SU-DHL-6 (cell line): ENCODE measurements around the gene IFNG.

ENCODE experiments used
- H2AFZ ChIP-seq: fragments of 200-600 bp; sonication (generic); 2 replicates; pipeline ENCODE4 v1.6.1; 2014; ENCODE audit warnings: low read depth, mild to moderate bottlenecking, moderate library complexity, mixed read lengths, antibody characterized with exemption, low read length; ENCODE audit not compliant: severe bottlenecking
- H3F3A ChIP-seq: fragments of 200-600 bp; shearing (Covaris generic); 2 replicates; pipeline ENCODE4 v1.6.0; 2016; ENCODE audit warnings: antibody characterized with exemption, mild to moderate bottlenecking; ENCODE audit not compliant: insufficient read depth
- H3K27ac ChIP-seq: fragments of 200-600 bp; sonication (generic); 2 replicates; pipeline ENCODE4 v1.5.1; 2016; ENCODE audit warnings: low read depth, mild to moderate bottlenecking, low read length, moderate library complexity, mixed read lengths
- H3K27me3 ChIP-seq: fragments of 200-600 bp; sonication (generic), shearing (Covaris generic); 2 replicates; pipeline ENCODE4 v1.6.0; 2014; ENCODE audit warnings: mild to moderate bottlenecking, low read length
- H3K36me3 ChIP-seq: fragments of 200-600 bp; sonication (generic); 2 replicates; pipeline ENCODE4 v1.6.1; 2014; ENCODE audit warnings: mild to moderate bottlenecking, low read length, mixed read lengths
- H3K4me2 ChIP-seq: fragments of 300-600, 200-600 bp; shearing (Covaris generic), sonication (generic); 2 replicates; pipeline ENCODE4 v1.6.0; 2014; ENCODE audit warnings: low read length, low read depth, mild to moderate bottlenecking; ENCODE audit not compliant: poor library complexity, severe bottlenecking
- H3K4me3 ChIP-seq: fragments of 200-600 bp; sonication (generic); 2 replicates; pipeline ENCODE4 v1.5.1; 2014; ENCODE audit warnings: antibody characterized with exemption, low read length, mild to moderate bottlenecking, mixed read lengths; ENCODE audit not compliant: insufficient read depth, poor library complexity, severe bottlenecking
- H3K79me2 ChIP-seq: fragments of 200-600 bp; sonication (generic); 2 replicates; pipeline ENCODE4 v1.6.1; 2014; ENCODE audit warnings: mild to moderate bottlenecking, low read length, moderate library complexity; ENCODE audit not compliant: insufficient read depth
- H3K9ac ChIP-seq: fragments of 200-600 bp; sonication (generic); 2 replicates; pipeline ENCODE4 v1.7.0; 2014; ENCODE audit warnings: mild to moderate bottlenecking, low read length
- H3K9me2 ChIP-seq: fragments of 200-600 bp; sonication (generic); replicated peaks from 2 replicates; pipeline ENCODE4 v1.6.1; 2014; ENCODE audit warnings: low read length; ENCODE audit not compliant: insufficient read depth
- H3K9me3 ChIP-seq: fragments of 200-600 bp; sonication (generic); 2 replicates; pipeline ENCODE4 v1.6.1; 2014; ENCODE audit warnings: low read length, mixed read lengths; ENCODE audit not compliant: insufficient read depth
- H4K20me1 ChIP-seq: fragments of 200-600 bp; sonication (generic); 2 replicates; pipeline ENCODE4 v1.6.1; 2014; ENCODE audit warnings: low read depth, mild to moderate bottlenecking, antibody characterized with exemption, low read length, moderate library complexity, mixed read lengths
- CTCF ChIP-seq: fragments of 200-600 bp; sonication (generic); IDR thresholded peaks from one replicate; pipeline ENCODE4 v1.5.1; 2017; ENCODE audit warnings: antibody characterized with exemption, mild to moderate bottlenecking, low read length, moderate library complexity; ENCODE audit not compliant: insufficient read depth, poor library complexity, severe bottlenecking
- EZH2phosphoT487 ChIP-seq: fragments of 200-600 bp; sonication (generic), shearing (Covaris generic); conservative IDR thresholded peaks from 2 replicates; pipeline ENCODE4 v1.6.1; 2018; ENCODE audit warnings: mild to moderate bottlenecking, antibody characterized with exemption, low read length, moderate library complexity, mixed read lengths

IFNG gene

GRCh38 chr12:68166317-68166831, 6.8 kb upstream of the IFNG start:
- H3K4me2 ChIP-seq: no peak overlapping the region
- H3K36me3 ChIP-seq: no peaks in the 10 kb centered on the region
- TF ChIP-seq EZH2phosphoT487 (no peak), CTCF (no peak)
- no peaks in the 10 kb centered on the region for H3F3A ChIP-seq
- H2AFZ ChIP-seq: no peak overlapping the region
- H3K9me3 ChIP-seq: no peaks in the 10 kb centered on the region
- H4K20me1 ChIP-seq: no peaks in the 10 kb centered on the region
- H3K9me2 ChIP-seq: no peaks in the 10 kb centered on the region
- H3K79me2 ChIP-seq: no peaks in the 10 kb centered on the region
- H3K9ac ChIP-seq: no peak overlapping the region
- H3K27me3 ChIP-seq: no peaks in the 10 kb centered on the region
- no peak overlapping the region for H3K4me3 ChIP-seq
- H3K27ac ChIP-seq: no peak overlapping the region

- no peak for TF ChIP-seq CTCF
- TF ChIP-seq EZH2phosphoT487: no peak
- no peaks in the 10 kb centered on the region for H3K27me3 ChIP-seq
- no peaks in the 10 kb centered on the region for H4K20me1 ChIP-seq
- no peaks in the 10 kb centered on the region for H3K79me2 ChIP-seq
- peak overlapping the region; percentile 38 for H3K4me2 ChIP-seq
- no peak overlapping the region for H3K9ac ChIP-seq
- no peaks in the 10 kb centered on the region for H3F3A ChIP-seq
- H3K4me3 ChIP-seq: no peak overlapping the region
- no peaks in the 10 kb centered on the region for H3K9me2 ChIP-seq
- no peak overlapping the region for H2AFZ ChIP-seq
- no peaks in the 10 kb centered on the region for H3K9me3 ChIP-seq
- peak overlapping the region; percentile 4; the same call in 1 of the 2 replicates for H3K27ac ChIP-seq
- H3K36me3 ChIP-seq: no peaks in the 10 kb centered on the region
Observed at GRCh38 chr12:68163560-68164081, 4.1 kb upstream of the IFNG start.

GRCh38 chr12:68162374-68162773, 2.8 kb upstream of the IFNG start:
- H3F3A ChIP-seq: no peaks in the 10 kb centered on the region; the same call in 1 of the 2 replicates
- no peak overlapping the region for H3K27ac ChIP-seq
- H3K9ac ChIP-seq: no peak overlapping the region
- no peaks in the 10 kb centered on the region for H3K9me2 ChIP-seq
- no peak overlapping the region for H2AFZ ChIP-seq
- TF ChIP-seq CTCF (no peak), EZH2phosphoT487 (no peak)
- H3K4me2 ChIP-seq: no peak overlapping the region
- H3K36me3 ChIP-seq: no peaks in the 10 kb centered on the region
- H3K79me2 ChIP-seq: no peaks in the 10 kb centered on the region
- H3K27me3 ChIP-seq: no peaks in the 10 kb centered on the region
- H3K4me3 ChIP-seq: no peak overlapping the region
- no peaks in the 10 kb centered on the region for H4K20me1 ChIP-seq
- H3K9me3 ChIP-seq: no peaks in the 10 kb centered on the region
